ENCODE measurements around the gene ETV3. TPM values are rescaled to one million over a fixed set of nuclear protein-coding genes. Genes with fewer than 3 reads are reported as not detected.
A peak's percentile ranks its signal among the peaks of the same experiment; 100 is the strongest.

Gene ETV3
- total RNA-seq, 1 donor from 2014 or later: 52.4 TPM

DNA sequence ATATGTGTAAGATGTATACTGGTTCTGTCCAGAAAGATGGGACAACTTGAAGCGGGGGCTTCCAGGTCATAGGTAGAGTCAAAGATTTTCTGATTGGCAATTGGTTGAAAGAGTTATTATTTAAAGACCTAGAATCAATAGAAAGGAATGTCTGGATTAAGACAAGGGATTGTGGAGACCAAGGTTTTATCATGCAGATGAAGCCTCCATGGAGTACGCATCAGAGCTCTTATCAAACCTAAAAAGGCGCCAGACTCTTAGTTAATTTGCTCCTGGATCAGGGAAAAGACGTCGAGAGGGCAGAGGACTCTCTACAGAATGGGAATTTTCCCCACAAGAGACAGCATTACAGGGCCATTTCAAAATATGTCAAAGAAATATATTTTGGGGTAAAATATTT is 23.7 kb upstream of the ETV3 start:
- no peak for DNase-seq (ENCODE audit: low spot score)

DNA sequence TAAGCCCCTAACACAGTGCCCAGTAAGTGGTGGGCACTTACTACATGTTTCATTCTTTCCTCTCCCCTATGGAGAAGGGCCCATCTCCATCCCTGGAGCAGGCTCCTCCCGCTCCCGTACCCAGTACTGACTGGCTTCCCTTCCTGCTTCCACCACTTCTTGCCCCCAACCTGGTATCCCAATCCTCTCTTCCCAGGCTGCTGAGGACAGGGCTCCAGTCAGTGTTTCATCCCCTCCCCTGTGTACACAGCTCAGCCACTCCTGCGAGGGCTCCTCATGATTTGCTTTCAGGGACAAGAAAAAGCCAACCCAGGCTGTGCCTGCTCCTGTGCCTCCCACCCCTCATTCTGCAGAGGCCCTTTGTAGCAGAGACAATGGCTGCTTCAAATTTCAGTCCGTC is 20.8 kb upstream of the ETV3 start:
- DNase-seq (ENCODE audit: low spot score): no peak

DNA sequence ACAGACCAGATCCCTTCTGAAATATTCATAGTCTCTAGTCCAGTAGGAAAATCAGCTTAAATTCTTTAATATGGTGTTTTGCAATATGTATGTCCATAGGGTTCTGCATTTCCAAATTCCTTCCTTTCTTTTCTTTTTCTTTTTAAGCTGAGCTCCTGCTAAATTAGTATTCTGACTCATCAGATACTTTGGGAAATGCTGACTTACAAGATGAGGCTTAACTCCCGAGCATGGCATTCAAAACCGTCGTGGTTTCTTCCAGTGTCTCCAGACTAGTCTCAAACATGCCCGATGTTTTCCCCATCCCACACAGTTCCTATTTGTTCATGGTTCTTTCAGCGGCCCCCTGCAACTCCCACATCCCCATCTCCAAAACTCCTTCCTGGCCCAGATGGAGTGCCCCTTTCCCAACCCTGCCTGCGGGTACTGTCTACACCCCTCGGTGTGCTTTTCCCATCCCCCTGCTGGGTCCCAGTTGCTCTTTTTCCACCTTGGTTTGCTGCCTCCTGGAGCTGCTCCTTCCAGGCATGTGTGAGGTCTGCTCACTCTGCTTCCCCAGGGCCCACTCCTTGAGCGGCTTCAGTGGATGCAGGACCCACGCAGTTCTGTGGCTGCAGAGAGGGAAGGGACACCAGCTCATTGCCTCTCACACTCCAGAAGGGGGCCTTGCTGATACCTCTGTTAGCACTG is 19.5 kb upstream of the ETV3 start:
- no peak for DNase-seq (ENCODE audit: low spot score)

DNA sequence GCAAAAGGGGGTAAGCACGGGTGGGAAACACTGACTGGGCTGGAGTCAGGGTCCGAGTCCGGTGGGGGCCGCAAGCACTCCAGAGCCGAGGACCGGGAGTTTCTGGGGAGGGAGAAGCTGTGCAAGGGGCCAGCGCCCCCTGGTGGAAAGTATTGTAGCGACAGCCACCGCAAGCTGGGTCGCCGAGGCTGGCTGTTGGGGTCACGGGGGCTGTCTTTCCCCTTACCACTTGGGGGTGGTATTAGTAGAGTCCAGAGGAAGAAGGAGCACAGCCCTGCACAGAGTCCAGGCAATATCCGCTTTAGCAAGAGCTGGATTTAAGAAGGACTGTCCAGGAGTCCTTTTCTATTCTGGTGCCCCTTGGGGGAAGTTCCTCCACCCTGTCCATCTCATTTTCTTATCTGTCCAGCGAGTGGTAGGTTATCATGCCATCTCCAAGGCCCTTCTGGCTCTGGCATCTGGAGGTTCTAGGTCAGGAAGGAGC is 17.9 kb upstream of the ETV3 start:
- DNase-seq (ENCODE audit: low spot score): peak; percentile 80

DNA sequence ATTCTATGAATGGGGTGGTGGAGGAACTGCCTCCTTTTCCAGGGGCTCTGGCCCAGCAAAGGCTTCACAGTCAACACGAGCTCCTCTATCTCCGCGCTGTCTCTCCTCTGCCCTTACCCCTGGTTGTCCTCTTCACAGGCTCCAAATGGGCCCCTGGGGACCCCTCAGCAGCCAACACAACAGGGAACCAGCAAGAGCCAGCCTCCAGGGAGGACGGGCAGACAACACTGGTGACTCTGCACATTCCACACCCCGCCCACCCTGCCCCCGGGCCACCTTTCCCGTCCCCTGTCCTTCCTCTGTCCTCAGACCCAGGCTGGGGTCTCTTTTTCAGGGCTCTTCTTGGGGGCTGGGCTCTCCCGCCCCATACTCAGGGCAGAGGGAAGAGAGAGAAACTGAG is 17.5 kb upstream of the ETV3 start:
- no peak for DNase-seq (ENCODE audit: low spot score)

DNA sequence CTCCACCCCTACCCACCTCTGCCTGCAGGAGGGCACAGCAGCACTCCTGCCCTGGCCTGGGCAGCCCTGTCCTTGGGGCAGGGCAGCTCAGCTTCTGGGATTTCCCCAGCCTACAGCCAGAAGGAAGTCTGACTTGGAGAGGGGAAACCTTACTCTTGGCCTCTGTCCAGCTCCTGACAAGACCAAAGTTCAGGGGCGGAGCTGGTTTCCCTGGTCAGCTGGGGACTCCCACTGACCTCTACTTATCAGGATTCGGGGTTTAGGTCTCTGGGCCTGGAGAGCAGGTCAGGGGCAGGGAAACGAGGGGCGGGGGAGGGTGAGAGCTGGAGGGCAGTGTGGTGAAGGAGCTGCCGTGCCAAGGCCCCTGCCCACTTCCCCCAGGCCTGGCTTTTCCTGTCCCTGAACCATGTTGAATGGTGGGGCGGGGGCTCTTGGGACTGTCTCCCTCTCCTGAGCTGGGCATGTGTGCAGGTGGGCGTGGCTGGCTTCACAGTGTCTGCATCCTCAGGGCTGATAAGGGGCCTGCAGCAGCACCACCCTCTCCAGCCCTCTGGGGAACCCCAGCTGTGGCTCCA is 16.8 kb upstream of the ETV3 start:
- DNase-seq (ENCODE audit: low spot score): peak; percentile 73

DNA sequence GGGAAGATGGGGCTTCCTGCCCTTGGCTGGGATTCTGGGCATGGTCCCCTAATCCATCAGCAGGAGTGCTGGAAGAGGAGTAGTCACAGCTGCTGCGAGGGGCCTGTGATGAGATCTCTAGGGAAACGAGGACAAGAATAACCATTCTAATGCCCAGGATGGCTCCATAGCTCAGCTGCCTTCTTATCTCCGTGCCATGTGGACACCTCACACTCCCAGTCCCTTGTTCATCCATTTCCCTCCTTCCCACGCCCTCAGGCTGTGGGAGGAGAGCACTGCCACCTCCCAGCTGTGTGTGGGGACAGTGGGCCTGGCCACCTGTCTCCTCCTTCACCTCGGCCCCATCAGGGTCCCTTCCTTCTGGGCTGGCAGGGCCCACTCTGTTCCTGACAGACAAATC is 16.1 kb upstream of the ETV3 start:
- DNase-seq (ENCODE audit: low spot score): no peak

DNA sequence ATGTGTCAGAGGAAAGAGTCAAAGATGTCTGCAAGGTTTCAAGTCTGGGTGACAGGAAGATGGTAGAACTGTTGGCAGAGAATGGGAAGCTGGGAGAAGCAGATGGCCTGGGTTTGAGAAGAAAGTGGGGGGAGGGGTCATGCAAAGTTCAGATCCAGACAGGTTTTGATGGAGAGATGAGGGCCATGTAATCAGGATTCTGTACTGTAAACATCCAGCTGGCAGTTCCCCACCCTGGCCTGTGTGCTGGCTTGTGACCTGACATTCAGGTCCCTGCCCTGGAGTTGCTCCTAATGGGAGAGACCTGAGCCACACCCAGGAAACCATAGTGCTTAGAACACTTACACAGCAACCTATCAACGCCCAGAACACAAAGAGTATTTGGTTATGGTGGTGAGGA is 15.6 kb upstream of the ETV3 start:
- DNase-seq (ENCODE audit: low spot score): no peak

DNA sequence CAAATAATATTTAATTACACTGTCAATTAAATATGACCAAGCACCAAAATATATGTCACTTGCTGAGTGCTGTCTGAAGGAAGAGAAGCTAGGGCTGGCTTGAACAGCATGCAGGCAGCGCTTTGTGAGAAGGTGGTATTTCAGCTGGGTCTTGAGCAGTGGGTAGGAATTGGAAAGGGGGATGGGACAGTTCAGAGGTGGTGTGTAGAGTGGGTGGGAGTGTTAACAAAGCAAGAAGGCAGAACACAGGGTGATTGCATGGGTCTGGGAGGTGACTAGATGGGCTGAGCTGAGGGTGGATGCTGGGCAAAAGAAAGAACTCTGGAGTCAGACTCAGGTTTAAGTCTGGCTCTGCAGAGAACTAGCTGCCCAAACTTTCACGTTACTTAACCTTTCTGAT is 14.3 kb upstream of the ETV3 start:
- no peak for DNase-seq (ENCODE audit: low spot score)

DNA sequence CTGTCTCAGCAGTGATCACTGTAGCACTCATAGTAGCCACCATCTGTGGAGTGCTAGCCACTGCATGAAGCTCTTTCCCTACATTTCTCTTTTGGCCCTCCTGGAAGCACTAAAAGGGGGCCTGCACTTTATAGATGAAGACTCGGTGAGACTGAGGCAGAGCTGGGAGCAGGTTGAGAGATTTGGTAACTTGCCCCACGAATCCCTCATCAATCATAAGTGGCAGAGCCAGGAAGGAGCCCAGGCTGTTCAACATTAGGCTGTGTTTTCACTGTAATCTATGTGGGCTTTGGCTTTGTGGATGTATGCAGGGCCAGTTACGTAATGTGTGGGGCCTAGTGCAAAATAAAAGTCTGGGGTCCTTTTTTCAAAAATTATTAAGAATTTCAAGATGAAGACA is 13.3 kb upstream of the ETV3 start:
- DNase-seq (ENCODE audit: low spot score): no peak

DNA sequence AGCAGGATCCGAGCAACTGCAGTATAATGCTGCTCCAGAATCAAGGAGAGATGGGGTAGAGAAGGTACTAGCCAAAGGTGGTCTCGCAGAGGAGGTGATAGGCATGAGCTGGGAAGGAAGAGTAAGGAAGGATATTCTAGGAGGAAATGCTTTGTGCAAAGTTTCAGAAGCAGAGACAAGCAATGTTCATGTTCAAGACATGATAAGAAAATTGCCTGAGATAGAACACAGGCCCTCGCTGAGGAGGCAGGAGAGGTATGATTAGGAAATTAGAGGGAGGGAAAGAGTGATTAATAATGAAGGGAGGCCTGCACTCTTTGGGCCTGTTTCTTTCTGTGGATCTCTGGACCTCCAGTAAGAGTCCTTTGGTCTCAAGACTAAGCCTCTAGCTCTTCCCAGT is 12.9 kb upstream of the ETV3 start:
- no peak for DNase-seq (ENCODE audit: low spot score)

DNA sequence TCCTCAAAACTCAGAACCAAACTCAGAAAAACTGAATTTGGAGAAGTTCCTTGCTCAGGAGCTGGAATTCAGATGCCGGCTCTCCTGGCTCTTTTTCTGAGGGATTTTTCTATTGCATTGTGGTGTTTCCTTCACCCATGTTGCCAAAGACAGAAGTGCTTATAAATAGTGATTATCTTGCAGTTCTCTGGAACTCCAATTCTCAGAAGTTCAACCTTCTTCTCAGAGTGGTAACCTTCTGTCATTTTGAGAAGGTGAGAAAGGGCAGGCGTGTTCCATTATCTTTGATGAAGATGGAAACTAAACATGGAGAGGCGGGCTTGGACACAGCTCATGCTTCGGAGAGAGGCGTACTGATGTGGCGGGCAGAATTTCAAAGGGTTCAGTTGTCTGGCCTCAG is 12.4 kb upstream of the ETV3 start:
- DNase-seq (ENCODE audit: low spot score): no peak

DNA sequence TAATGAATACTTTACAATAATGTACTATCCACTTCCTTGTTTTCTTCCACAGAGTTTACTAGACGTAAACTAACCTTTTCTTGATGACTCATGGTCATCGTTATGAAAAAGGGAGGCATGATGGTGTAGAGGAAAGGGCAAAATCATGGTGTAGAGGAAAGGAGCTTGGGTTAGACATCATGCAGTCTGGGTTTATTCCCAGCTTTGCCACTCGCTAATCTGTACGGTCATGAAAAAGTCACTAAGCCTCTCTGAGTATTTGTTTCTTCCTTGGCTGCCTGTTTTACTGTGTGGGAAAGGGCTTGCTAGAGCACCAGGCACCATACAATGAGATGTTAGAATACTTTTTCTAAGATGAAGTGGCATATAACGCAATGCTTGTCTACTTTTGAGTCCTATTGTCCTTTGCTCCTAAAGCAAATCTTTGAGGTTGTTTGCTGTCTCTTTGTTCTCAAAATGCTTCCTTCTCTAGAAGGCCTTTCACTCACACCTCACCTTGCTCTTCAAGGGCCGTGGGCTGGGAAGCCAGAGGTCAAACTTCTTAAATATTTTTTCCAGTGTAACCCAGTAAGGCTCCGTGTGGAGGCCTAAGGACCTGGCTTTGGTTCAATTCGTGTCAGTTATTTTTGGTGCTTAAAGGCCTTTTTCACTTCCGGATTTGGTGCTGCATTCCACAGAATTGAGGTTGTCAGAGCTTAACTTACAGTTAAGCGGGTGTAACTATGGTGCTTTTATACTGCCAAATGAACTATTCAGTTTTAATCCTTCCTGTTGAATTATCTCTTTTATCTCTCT is 9.9 kb upstream of the ETV3 start:
- no peak for DNase-seq (ENCODE audit: low spot score)

DNA sequence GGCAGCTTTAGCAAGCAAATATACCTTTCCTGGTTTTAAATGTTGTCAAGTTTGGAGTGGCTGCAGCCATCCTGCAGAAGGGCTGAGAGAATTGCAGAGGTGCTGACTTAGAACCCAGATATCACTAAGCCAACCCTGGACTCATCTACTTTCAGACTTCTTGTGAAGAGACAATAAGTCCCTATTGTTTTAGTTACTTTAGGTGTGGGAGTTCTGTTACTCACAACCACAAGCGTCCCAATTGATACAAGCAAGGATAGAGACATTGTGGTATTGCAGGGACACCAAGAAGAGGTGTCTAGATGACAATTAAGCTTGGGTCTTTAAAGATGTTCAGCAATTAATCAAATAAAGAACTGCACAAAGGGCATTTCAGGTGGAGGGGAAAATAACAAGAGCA is 8.8 kb upstream of the ETV3 start:
- DNase-seq (ENCODE audit: low spot score): no peak

DNA sequence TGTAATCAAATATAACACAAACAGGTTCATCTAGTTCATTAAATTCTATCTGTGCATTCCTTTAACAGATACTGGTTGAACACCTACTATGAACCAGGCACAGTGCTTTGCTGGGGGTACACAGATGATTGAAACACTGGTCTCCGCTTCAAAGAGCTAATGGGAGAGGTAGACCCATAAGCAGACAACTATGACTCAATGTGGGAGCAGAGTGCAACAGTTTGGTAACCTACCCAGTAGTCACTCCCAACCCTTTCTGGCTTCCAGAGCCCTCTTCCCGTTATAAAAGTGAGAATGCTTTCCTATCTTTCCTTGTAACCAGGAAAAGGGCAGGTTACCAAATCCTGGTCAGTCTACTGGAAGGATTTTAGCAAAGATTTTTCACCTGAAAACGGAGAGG is 8.0 kb upstream of the ETV3 start:
- DNase-seq (ENCODE audit: low spot score): no peak

DNA sequence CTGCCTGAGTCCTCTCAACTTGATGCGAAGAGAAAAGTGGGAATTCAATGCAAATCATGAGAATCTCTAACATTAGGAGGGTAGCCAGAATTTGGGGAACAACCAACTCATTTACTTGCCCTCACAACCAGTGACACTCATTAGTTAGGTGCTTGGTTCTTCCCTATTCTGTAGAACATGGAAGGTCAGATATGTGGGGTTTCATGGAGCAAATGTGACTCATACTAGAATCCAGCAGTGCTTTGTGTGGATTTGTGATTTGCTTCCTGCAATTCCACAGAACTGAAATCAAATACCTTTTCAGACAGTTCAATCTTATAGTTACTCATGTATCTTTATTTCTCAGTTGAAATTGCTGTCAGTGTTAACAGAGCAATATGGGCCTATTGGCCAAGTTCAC is 6.9 kb upstream of the ETV3 start:
- DNase-seq (ENCODE audit: low spot score): no peak

DNA sequence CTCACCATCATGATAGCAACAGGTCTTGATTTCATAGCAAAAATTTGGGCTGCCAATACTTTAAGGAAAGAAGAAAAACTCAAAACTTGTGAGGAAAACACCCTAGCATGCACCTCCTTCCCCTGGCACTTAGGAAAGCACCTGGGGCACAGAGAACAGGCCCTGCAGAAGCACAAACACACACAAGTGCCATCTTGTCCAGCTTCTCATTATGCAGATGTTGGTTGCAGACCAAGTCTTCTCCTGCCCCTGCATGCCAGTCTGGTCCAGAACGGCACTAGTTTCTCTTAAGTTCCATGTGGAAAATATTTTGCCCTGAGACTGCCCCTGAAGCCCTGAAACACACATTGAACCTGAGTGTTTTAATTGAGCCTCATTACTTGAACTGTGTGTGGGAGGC is 6.3 kb upstream of the ETV3 start:
- DNase-seq (ENCODE audit: low spot score): peak; percentile 56

DNA sequence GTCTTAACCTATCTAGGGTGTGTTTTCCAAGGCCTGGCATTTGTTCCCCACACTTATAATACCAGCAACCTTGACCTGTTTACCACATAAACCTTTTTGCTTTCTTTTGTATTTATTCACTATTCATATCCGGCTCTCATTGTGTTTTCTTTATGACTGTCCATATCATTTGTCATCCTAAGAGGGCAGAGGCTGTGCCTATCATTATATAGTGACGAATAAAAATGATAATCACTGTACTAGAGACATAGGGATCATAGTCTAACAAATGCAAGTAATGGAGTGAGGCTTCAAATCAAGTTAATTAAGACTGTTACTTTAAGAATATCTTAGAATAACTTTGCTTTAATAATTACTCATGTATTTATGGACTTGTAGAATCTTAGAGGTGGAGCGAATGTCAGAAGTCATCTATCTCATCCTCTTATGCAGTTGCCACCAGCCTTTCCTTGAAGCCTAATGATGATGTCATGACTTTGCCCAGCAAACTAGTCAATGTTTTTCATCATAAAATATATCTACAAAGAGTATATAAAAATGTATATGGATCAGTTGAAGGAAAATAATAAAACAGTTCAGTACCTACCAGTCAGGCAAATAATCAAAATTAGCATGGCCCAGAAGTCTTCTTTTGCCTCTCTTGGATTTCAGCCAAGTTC is 4.7 kb upstream of the ETV3 start:
- DNase-seq (ENCODE audit: low spot score): no peak

DNA sequence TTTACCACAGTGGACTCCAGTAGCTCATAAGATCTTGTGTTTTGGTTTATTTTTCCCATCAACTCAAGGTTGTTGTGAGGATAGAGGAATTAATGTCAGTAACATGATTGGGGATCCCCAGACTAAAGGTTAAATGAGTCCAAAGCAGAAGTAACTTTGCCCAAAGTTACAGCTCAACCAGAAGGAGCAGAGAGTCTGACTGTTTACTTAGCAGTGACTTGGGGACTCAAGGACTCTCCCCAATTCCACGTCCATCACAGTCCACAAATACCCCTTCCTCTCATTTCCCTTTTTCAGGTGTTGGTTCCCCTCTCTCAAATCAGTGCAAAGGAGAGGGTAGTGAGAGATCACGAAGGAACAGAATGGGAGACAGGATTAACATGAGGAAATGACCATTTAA is 4.0 kb upstream of the ETV3 start:
- no peak for DNase-seq (ENCODE audit: low spot score)

DNA sequence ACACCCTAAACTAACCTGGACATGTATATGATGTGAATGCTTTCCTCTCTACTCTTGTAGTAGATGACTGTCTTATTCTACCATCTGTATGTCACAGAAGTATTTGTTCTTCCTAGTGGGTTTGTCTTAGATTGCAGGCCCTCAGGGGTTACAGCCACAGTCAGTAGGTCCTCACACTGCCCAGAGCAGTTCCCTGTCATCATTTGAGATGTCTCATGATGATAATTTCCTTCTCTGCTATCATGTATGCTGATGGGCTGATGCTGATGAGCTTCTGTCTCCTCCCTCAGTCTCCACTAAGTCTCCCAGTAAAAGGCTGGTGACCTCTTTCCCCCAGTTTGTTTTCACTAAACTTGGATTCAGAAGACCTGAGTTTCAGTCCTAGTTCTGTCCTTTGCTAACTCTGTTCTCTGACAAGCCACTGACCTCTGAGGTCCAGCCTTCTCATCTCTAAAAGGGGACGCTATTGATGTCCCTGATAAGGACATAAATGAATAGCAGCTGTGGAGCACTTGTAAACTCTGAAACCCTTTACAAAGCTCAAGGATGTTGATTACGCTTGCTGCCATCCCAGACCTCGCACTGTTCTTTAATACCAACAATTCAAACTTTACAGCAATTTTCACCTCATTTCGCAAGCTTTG is 3.1 kb upstream of the ETV3 start:
- DNase-seq (ENCODE audit: low spot score): no peak

DNA sequence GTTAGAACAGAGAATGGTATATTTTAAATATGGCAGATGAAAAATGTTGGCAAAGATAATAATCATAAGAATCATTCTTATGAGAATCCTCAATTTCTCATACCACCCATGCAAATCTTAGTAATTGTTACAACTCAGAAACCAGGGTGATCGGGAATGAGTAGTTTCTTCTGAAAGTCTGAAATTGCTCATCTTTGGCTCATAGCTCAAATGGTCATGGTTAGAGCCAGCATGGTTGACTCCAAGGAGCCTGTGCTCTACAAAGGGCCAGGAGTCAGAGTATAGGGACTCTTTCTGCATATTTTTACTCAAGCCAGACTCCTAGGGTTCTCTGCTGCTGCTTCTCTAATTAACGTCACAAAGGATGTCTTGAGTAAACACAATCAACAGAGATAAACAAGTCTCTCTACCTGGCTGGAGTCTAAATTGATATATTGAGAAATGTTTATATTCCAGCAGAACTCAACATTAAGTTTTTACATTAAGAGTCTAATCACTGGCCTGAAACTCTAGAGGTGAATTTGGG is 1.9 kb upstream of the ETV3 start:
- DNase-seq (ENCODE audit: low spot score): no peak

Data from ureter (tissue), 1 donor.